Measurements from ENCODE around the gene C12orf56.
"Not testable (repeated sequence)": the region's sequence is repeated elsewhere in the genome, so short reads cannot be mapped to it uniquely, and the experiment has no call there.

- not testable (repeated sequence) for TF ChIP-seq CTCF, POLR2AphosphoS5, EP300 (IDR thresholded peaks at IDR 0.05)
These were observed 97.4 kb downstream of the C12orf56 start for GRCh38 chr12:64293174-64293573.
